Colonic mucosa (tissue), 4 donors: ENCODE data around the gene LCN15. TPM values are rescaled to one million over a fixed set of nuclear protein-coding genes. Genes with fewer than 3 reads are reported as not detected.

Experiments used
- DNase-seq: peaks from one replicate; pipeline ENCODE4 v3.0.0-alpha.2; 2020
- H3K27ac ChIP-seq: fragments of 200-600 bp; one replicate; pipeline ENCODE4 v1.8.0; 2021
- H3K27me3 ChIP-seq: fragments of 200-600 bp; one replicate; pipeline ENCODE4 v1.8.0; 2021
- H3K36me3 ChIP-seq: fragments of 200-600 bp; one replicate; pipeline ENCODE4 v1.8.0; 2021
- H3K4me1 ChIP-seq: fragments of 200-600 bp; one replicate; pipeline ENCODE4 v1.8.0; 2021; ENCODE audit warnings: mild to moderate bottlenecking
- H3K4me3 ChIP-seq: fragments of 200-600 bp; one replicate; pipeline ENCODE4 v1.8.0; 2021
- H3K9ac ChIP-seq, 2 donors: one replicate each; pipeline ENCODE4 v1.7.0; 2013; ENCODE audit warnings: control low read depth in 2 of 2, low read depth in 2 of 2, low read length in 2 of 2
- H3K9me3 ChIP-seq: fragments of 200-600 bp; one replicate; pipeline ENCODE4 v1.8.0; 2021
- CTCF ChIP-seq: fragments of 200-600 bp; IDR thresholded peaks from one replicate; pipeline ENCODE4 v1.8.0; 2022; ENCODE audit warnings: antibody characterized with exemption, mild to moderate bottlenecking
- intact Hi-C: fragments of 100-400 bp; cut with DNase I; formaldehyde crosslinking; loops from one replicate; pipeline ENCODE4 v1.14.1; 2022
- total RNA-seq, 2 donors: library from RNA; stranded (reverse); fragmentation: NEBNext Ultra II Directional in 1 of 2; extraction: Animal tissue kit (Norgen Biotek cat#: 25700) in 1 of 2; gene quantifications; one replicate each; pipeline ENCODE4 v1.2.1, GENCODE V29; 2021
- donor health status: healthy.
- donor health status: DM: no; HTN: no; CAD: no.
- donor health status: DM: no; HTN: no; CAD: no.

Gene LCN15
- total RNA-seq, 2 donors from 2014 or later = 3.4 TPM; not detected in 1

- H3K27ac ChIP-seq = no peak overlapping the region
- intact Hi-C loops = no loop called here
- H3K4me3 ChIP-seq = no peak overlapping the region
- H3K36me3 ChIP-seq = no peaks in the 10 kb centered on the region
- H3K27me3 ChIP-seq = peaks cover 27% of the 10 kb centered on the region
- H3K9me3 ChIP-seq = no peaks in the 10 kb centered on the region
- H3K9ac ChIP-seq = no peak overlapping the region
- no peaks in the 10 kb centered on the region for H3K4me1 ChIP-seq
- no peak for TF ChIP-seq CTCF
- DNase-seq = no peak
These were observed 19.5 kb downstream of the LCN15 start for GRCh38 chr9:136744773-136745172.

GRCh38 chr9:136743639-136744211 is 20.6 kb downstream of the LCN15 start:
- Histone ChIP-seq H3K27me3 (peaks cover 27% of the 10 kb centered on the region), H3K9me3 (no peaks in the 10 kb centered on the region), H3K36me3 (no peaks in the 10 kb centered on the region), H3K9ac (no peak overlapping the region), H3K4me1 (no peaks in the 10 kb centered on the region), H3K27ac (no peak overlapping the region), H3K4me3 (no peak overlapping the region)
- DNase-seq = no peak
- no peak for TF ChIP-seq CTCF
- intact Hi-C loops = no loop called here

- H3K4me3 ChIP-seq = peak within 1 kb of the TSS; percentile 5
- H3K9me3 ChIP-seq = no peaks in the 10 kb centered on the region
- TF ChIP-seq CTCF = no peak
- H3K27ac ChIP-seq = no peak within 1 kb of the TSS
- peaks cover 27% of the 10 kb centered on the region for H3K27me3 ChIP-seq
- no peaks in the 10 kb centered on the region for H3K4me1 ChIP-seq
- no peak for DNase-seq
- intact Hi-C loops = no loop called here
- H3K9ac ChIP-seq = no peak within 1 kb of the TSS
- H3K36me3 ChIP-seq = no peaks in the 10 kb centered on the region
These were observed 21.5 kb downstream of the LCN15 start, which contains the start of gene LCN10 for GRCh38 chr9:136742591-136743391. Gene LCN10 (minus strand): TSS chr9:136742940. CDS start chr9:136742903, 37 bp downstream.

DNA sequence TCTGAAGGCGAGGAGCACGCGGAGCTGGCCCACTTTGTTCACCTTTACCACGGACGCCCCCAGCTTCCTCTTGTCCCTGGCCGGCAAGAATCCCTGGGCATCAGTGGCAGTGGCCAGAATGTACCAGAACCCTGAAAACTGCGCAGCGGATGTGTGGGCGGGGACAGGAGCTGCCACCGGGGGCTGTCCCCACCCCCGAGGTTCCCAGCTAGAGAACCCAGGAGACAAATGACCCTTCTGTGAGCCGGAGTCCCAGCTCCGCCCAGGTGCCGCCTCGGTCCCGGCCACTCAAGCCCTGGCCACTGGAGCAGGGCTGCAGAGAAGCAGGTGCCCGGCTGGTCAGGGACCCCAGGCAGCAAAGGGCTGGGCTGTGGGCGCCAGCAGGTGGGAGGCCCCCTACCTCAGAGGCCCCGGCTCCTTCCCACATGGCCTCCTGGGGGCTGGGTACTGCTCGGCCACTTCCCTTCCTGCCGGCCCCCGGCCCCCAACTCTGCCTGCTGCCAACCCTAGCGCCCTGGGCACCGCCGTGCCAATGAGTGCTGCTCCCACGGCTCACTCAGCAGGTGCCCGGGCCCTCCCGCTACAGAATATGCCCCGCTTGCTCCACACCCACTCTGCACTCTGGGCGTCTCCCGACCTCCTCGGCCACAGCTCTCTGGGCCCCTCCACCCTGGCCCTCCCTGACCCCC is 22.3 kb downstream of the LCN15 start:
- Histone ChIP-seq H3K9ac (no peak overlapping the region), H3K9me3 (no peaks in the 10 kb centered on the region), H3K27me3 (peaks cover 27% of the 10 kb centered on the region), H3K27ac (no peak overlapping the region), H3K4me1 (no peaks in the 10 kb centered on the region), H3K36me3 (no peaks in the 10 kb centered on the region), H3K4me3 (peak overlapping the region; percentile 5)
- TF ChIP-seq CTCF = no peak
- intact Hi-C loops = no loop called here
- no peak for DNase-seq

DNA sequence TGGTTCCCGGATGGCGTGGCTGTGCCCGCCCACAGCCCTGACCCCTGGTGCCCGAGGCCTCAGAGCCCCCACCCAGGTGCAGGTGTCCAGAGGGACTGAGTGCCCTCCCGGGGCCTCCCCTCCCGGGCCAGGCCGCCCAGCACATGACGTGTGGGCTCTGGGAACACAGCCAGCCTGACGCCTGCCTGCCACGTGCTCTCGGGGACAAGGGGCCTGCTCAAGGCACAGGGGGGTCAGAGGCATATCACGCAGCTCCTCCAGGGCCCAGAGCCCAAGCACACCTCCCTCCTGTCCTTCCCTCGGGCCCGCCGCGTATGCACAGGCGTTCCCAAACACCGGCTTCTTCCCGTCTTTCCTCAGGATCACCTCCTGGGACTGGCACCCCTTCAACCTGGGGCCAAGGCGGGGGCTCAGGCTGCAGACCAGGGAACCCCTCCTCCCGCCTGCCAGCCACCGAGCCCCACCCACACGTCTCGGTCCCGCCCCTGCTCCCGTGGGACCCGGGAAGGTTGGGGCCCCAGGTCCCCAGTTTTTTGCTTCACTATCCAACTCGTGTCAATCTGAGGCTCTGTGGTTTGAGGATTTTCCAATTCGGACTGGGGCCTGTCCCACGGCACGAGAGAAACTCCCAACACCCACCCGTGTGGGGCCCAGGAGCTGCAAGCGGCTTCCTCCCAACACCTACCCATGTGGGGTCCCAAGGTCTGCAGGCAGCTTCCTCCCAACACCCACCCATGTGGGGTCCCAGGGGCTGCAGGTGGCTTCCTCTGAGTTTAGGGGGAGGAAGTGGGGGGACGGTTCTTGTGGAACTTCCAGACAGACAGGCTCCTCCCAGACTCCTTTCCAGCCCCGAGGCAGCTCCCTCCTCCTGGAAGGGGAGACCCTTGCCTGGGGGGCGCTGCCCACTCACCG is 23.1 kb downstream of the LCN15 start:
- H3K9me3 ChIP-seq = no peaks in the 10 kb centered on the region
- H3K36me3 ChIP-seq = no peaks in the 10 kb centered on the region
- no peak for TF ChIP-seq CTCF
- H3K27me3 ChIP-seq = peaks cover 27% of the 10 kb centered on the region
- no peak for DNase-seq
- no peak overlapping the region for H3K4me3 ChIP-seq
- no peak overlapping the region for H3K27ac ChIP-seq
- H3K4me1 ChIP-seq = no peaks in the 10 kb centered on the region
- intact Hi-C loops = no loop called here
- H3K9ac ChIP-seq = no peak overlapping the region
